Testis (tissue), 5 donors: ENCODE measurements around the gene SLC52A3. TPM values are rescaled to one million over a fixed set of nuclear protein-coding genes. Genes with fewer than 3 reads are reported as not detected.
A peak's percentile ranks its signal among the peaks of the same experiment; 100 is the strongest.
"Not testable (repeated sequence)": the region's sequence is repeated elsewhere in the genome, so short reads cannot be mapped to it uniquely, and the experiment has no call there.

Experiments used
- DNase-seq: peaks from one replicate; pipeline ENCODE4 v3.0.0-alpha.2; 2019
- H3K27ac ChIP-seq, 2 donors: fragments of 200-600 bp; sonication (generic); one replicate each; pipeline ENCODE4 v1.5.1; 2019
- H3K27me3 ChIP-seq: fragments of 200-600 bp; sonication (generic); one replicate; pipeline ENCODE4 v1.5.1; 2019
- H3K36me3 ChIP-seq: fragments of 200-600 bp; sonication (generic); one replicate; pipeline ENCODE4 v1.5.1; 2017; ENCODE audit warnings: low read depth; ENCODE audit errors: missing control alignments
- H3K4me1 ChIP-seq: fragments of 200-600 bp; sonication (generic); one replicate; pipeline ENCODE4 v1.5.1; 2019
- H3K4me3 ChIP-seq, 2 donors: fragments of 200-600 bp; sonication (generic); one replicate each; pipeline ENCODE4 v1.5.1; 2017 to 2019
- H3K9me3 ChIP-seq: fragments of 200-600 bp; sonication (generic); one replicate; pipeline ENCODE4 v1.5.1; 2017
- CTCF ChIP-seq, 3 experiments: fragments of 450-650 bp in 2 of 3; fragments of 200-600 bp in 1 of 3; sonication (generic) in 1 of 3; IDR thresholded peaks; one replicate each; pipeline ENCODE4 v1.5.1; 2016 to 2019; ENCODE audit warnings: antibody characterized with exemption in 3 of 3, mild to moderate bottlenecking in 2 of 3, moderate library complexity in 1 of 3
- POLR2A ChIP-seq: fragments of 450-650 bp; IDR thresholded peaks from one replicate; pipeline ENCODE4 v1.6.1; 2017; ENCODE audit warnings: antibody characterized with exemption, mild to moderate bottlenecking, moderate library complexity
- WGBS, 2 donors: methylation state at CpG; one replicate each; pipeline ENCODE4 v1.1.5; 2018; 5-methylcytosine and 5-hydroxymethylcytosine counted together
- intact Hi-C: fragments of 100-400 bp; cut with DNase I; formaldehyde crosslinking; loops from one replicate; pipeline ENCODE4 v1.15.1; 2023; ENCODE audit warnings: low total_unique reads
- long read RNA-seq, 2 donors: transcript quantifications; one replicate each; lab custom pipeline, GENCODE V29; 2026
- polyA plus RNA-seq: library from polyadenylated mRNA; stranded (reverse); fragments of 350-450 nt; fragmentation: Illumina TruSeq; extraction: RNeasy Lipid Tissue Mini Kit (QIAGEN cat#74804); gene quantifications from one replicate; pipeline ENCODE4 v1.2.3, GENCODE V29; 2014; ENCODE audit warnings: low read depth, low replicate concordance; ENCODE audit not compliant: insufficient read depth
- total RNA-seq, 2 donors: library from RNA; depleted of rRNA; stranded (reverse); fragments of >200 nt; gene quantifications; one replicate each; pipeline ENCODE4 v1.2.3, GENCODE V29; 2016

Gene SLC52A3
- total RNA-seq (100 to 1,000 TPM; 187 to 247 TPM), polyA plus RNA-seq (130 TPM)
- long read RNA-seq, donor 1, partial matches to known transcripts: 20 of 26 reads
- long read RNA-seq, donor 1, other reads (novel, unspliced or antisense): 0 of 26 reads
- long read RNA-seq, donor 2, transcript SLC52A3-206 (5 exons, 2,611 nt): major isoform, 6 of 16 reads
- long read RNA-seq, donor 2, transcript SLC52A3-201 (6 exons, 2,654 nt): minor isoform, 5 of 16 reads
- long read RNA-seq, donor 2, partial matches to known transcripts: 5 of 16 reads
- long read RNA-seq, donor 2, other reads (novel, unspliced or antisense): 0 of 16 reads

- H3K4me1 ChIP-seq: peaks cover 6% of the 10 kb centered on the region
- DNase-seq: peak; percentile 52
- WGBS, 2 donors: 56 to 62% methylated on average over 12 of the region's 12 CpGs
- no peak for TF ChIP-seq CTCF (IDR thresholded peaks at IDR 0.05)
- H3K9me3 ChIP-seq: no peaks in the 10 kb centered on the region
- peak within 1 kb of the TSS in 1 of 2 donors; percentile 14 for H3K27ac ChIP-seq
- no peaks in the 10 kb centered on the region for H3K36me3 ChIP-seq
- H3K27me3 ChIP-seq: no peaks in the 10 kb centered on the region
- H3K4me3 ChIP-seq: no peak within 1 kb of the TSS
- intact Hi-C loops: no loop called here
Observed at GRCh38 chr20:768426-768978, at the start of gene SLC52A3. Gene SLC52A3, minus strand, starts transcription at chr20:768500. Its CDS starts 2,726 bp downstream, at chr20:765774.

- no peak overlapping the region for H3K4me3 ChIP-seq
- peak; percentile 61 for DNase-seq
- peaks cover 7% of the 10 kb centered on the region for H3K4me1 ChIP-seq
- H3K27ac ChIP-seq: no peak overlapping the region
- intact Hi-C loops: loop anchor here (2.0 kb wide), 1 partner anchor 141 kb away; no protein-coding TSS in a partner anchor
- H3K36me3 ChIP-seq: no peaks in the 10 kb centered on the region
- H3K27me3 ChIP-seq: no peaks in the 10 kb centered on the region
- WGBS, 2 donors: 27 to 29% methylated on average over 13 of the region's 13 CpGs
- no peak for TF ChIP-seq POLR2A
- TF ChIP-seq CTCF (IDR thresholded peaks at IDR 0.05): peak; percentile 94 to 99 (median 96)
- no peaks in the 10 kb centered on the region for H3K9me3 ChIP-seq
Observed at GRCh38 chr20:815914-816606, 47.8 kb upstream of the SLC52A3 start.

- TF ChIP-seq POLR2A (no peak), CTCF (IDR thresholded peaks at IDR 0.05) (no peak)
- Histone ChIP-seq H3K9me3 (no peaks in the 10 kb centered on the region), H3K27ac (no peak overlapping the region), H3K36me3 (no peaks in the 10 kb centered on the region), H3K27me3 (no peaks in the 10 kb centered on the region), H3K4me3 (no peak overlapping the region), H3K4me1 (peaks cover 7% of the 10 kb centered on the region)
- intact Hi-C loops: no loop called here
- DNase-seq: no peak
- 85 to 90% methylated on average over 6 to 10 of the region's 10 CpGs for WGBS, 2 donors
Observed at GRCh38 chr20:815226-815625, 46.9 kb upstream of the SLC52A3 start.

- H3K9me3 ChIP-seq: no peaks in the 10 kb centered on the region
- peaks cover 4% of the 10 kb centered on the region for H3K4me1 ChIP-seq
- TF ChIP-seq CTCF (IDR thresholded peaks at IDR 0.05) (no peak), POLR2A (no peak)
- no peaks in the 10 kb centered on the region for H3K36me3 ChIP-seq
- intact Hi-C loops: no loop called here
- H3K4me3 ChIP-seq: no peak overlapping the region
- no peak for DNase-seq
- WGBS, 2 donors: 36 to 54% methylated on average over 8 of the region's 8 CpGs
- H3K27me3 ChIP-seq: no peaks in the 10 kb centered on the region
- H3K27ac ChIP-seq: peak overlapping the region in 1 of 2 donors; percentile 64
Observed at GRCh38 chr20:813390-813789, 45.1 kb upstream of the SLC52A3 start.

GRCh38 chr20:812435-812814 lies 44.1 kb upstream of the SLC52A3 start:
- H3K4me1 ChIP-seq, intact Hi-C loops, H3K27me3 ChIP-seq, H3K36me3 ChIP-seq, H3K9me3 ChIP-seq, H3K4me3 ChIP-seq, DNase-seq: not testable (repeated sequence)
- 31 to 39% methylated on average over 2 of the region's 2 CpGs for WGBS, 2 donors
- H3K27ac ChIP-seq: peak overlapping the region in 1 of 2 donors; percentile 63
